CD4-positive, CD25-positive, alpha-beta regulatory T cell (primary cell): ENCODE data around the gene KRTAP1-5. TPM values are rescaled to one million over a fixed set of nuclear protein-coding genes. Genes with fewer than 3 reads are reported as not detected.

Experiments used
- ATAC-seq, 2 donors: fragments of 150-1000 bp; cut with Tn5 transposase; one replicate each; pipeline ENCODE4 v1.10.0; 2021; ENCODE audit warnings: low read depth in 2 of 2, moderate number of reproducible peaks in 2 of 2, moderate library complexity in 1 of 2
- DNase-seq, 3 donors: peaks; one replicate each; pipeline versions ENCODE4 v3.0.0 to v3.0.0-alpha.2; 2012 to 2022; ENCODE audit warnings: mixed read lengths in 1 of 3
- H3K27ac ChIP-seq: one replicate; pipeline ENCODE4 v1.7.0; 2013; ENCODE audit warnings: mild to moderate bottlenecking, low read length; ENCODE audit not compliant: insufficient read depth, poor library complexity, severe bottlenecking
- H3K27me3 ChIP-seq: one replicate; pipeline ENCODE4 v1.7.0; 2013; ENCODE audit warnings: low read length; ENCODE audit not compliant: control insufficient read depth, insufficient read depth
- H3K36me3 ChIP-seq: one replicate; pipeline ENCODE4 v1.7.0; 2013; ENCODE audit warnings: mild to moderate bottlenecking, low read length, moderate library complexity; ENCODE audit not compliant: control insufficient read depth, insufficient read depth
- H3K4me1 ChIP-seq: 2 replicates; pipeline ENCODE4 v1.7.0; 2013; ENCODE audit warnings: mild to moderate bottlenecking, low read length; ENCODE audit not compliant: insufficient read depth, control insufficient read depth, poor library complexity, severe bottlenecking
- H3K4me3 ChIP-seq: one replicate; pipeline ENCODE4 v1.7.0; 2013; ENCODE audit warnings: low read depth, mild to moderate bottlenecking, low read length, moderate library complexity
- H3K9me3 ChIP-seq, 2 experiments: 1 replicate in 1 of 2; 2 replicates in 1 of 2; pipeline ENCODE4 v1.7.0; 2013; ENCODE audit warnings: low read length in 2 of 2, mild to moderate bottlenecking in 1 of 2, moderate library complexity in 1 of 2; ENCODE audit not compliant: control insufficient read depth in 2 of 2
- H3K27ac Mint-ChIP-seq, 3 donors: one replicate each; pipeline ENCODE4 v1.8.0; 2020 to 2022; ENCODE audit warnings: mild to moderate bottlenecking in 3 of 3, mixed read lengths in 3 of 3, moderate library complexity in 2 of 3
- H3K27me3 Mint-ChIP-seq: one replicate; pipeline ENCODE4 v1.8.0; 2022; ENCODE audit warnings: mild to moderate bottlenecking, mixed read lengths
- H3K36me3 Mint-ChIP-seq: one replicate; pipeline ENCODE4 v1.8.0; 2020; ENCODE audit warnings: mixed read lengths
- H3K4me1 Mint-ChIP-seq, 4 donors: one replicate each; pipeline ENCODE4 v1.8.0; 2020 to 2022; ENCODE audit warnings: mixed read lengths in 4 of 4, mild to moderate bottlenecking in 1 of 4
- H3K4me3 Mint-ChIP-seq, 4 donors: one replicate each; pipeline ENCODE4 v1.8.0; 2020 to 2022; ENCODE audit warnings: mild to moderate bottlenecking in 4 of 4, mixed read lengths in 4 of 4, moderate library complexity in 3 of 4
- H3K9me3 Mint-ChIP-seq, 7 donors: one replicate each; pipeline ENCODE4 v1.8.0; 2020 to 2022; ENCODE audit warnings: mixed read lengths in 7 of 7, mild to moderate bottlenecking in 3 of 7, moderate library complexity in 2 of 7
- polyA plus RNA-seq, 4 donors: library from polyadenylated mRNA; unstranded; fragments of 300-500 nt; fragmentation: Illumina TruSeq; gene quantifications; one replicate each; pipeline ENCODE4 v1.2.3, GENCODE V29; 2021
- total RNA-seq: library from RNA; stranded (reverse); gene quantifications from one replicate; pipeline ENCODE4 v1.2.3, GENCODE V29; 2022

Gene KRTAP1-5
- total and polyA plus RNA-seq, 5 donors from 2014 or later = not detected

- Mint-ChIP-seq H3K4me3 (no peak overlapping the region), H3K27me3 (peaks cover 12% of the 10 kb centered on the region), H3K4me1 (no peaks in the 10 kb centered on the region), H3K36me3 (no peaks in the 10 kb centered on the region), H3K27ac (no peak overlapping the region), H3K9me3 (peaks cover 0 to under 1% (median 0%) of the 10 kb centered on the region in 7 donors)
- H3K4me1 ChIP-seq = no peaks in the 10 kb centered on the region
- H3K36me3 ChIP-seq = no peaks in the 10 kb centered on the region
- no peak overlapping the region for H3K4me3 ChIP-seq
- no peak for ATAC-seq
- peaks cover 16% of the 10 kb centered on the region for H3K27me3 ChIP-seq
- no peak overlapping the region for H3K27ac ChIP-seq
- no peak for DNase-seq
- no peaks in the 10 kb centered on the region for H3K9me3 ChIP-seq
These were observed 7.6 kb downstream of the KRTAP1-5 start for GRCh38 chr17:41019415-41019814.

- ATAC-seq = no peak
- H3K27me3 ChIP-seq = peaks cover 15% of the 10 kb centered on the region
- H3K4me1 ChIP-seq = no peaks in the 10 kb centered on the region
- no peaks in the 10 kb centered on the region for H3K9me3 ChIP-seq
- H3K4me1 Mint-ChIP-seq = no peaks in the 10 kb centered on the region
- no peaks in the 10 kb centered on the region for H3K36me3 Mint-ChIP-seq
- H3K4me3 ChIP-seq = no peak overlapping the region
- no peak overlapping the region for H3K27ac Mint-ChIP-seq
- no peaks in the 10 kb centered on the region for H3K9me3 Mint-ChIP-seq
- no peak for DNase-seq
- H3K4me3 Mint-ChIP-seq = no peak overlapping the region
- no peak overlapping the region for H3K27ac ChIP-seq
- no peaks in the 10 kb centered on the region for H3K36me3 ChIP-seq
- peaks cover 12% of the 10 kb centered on the region for H3K27me3 Mint-ChIP-seq
These were observed 8.5 kb downstream of the KRTAP1-5 start for GRCh38 chr17:41018541-41018940.

GRCh38 chr17:41016578-41017215 is 10.3 kb downstream of the KRTAP1-5 start:
- no peak for DNase-seq
- Mint-ChIP-seq H3K4me1 (no peaks in the 10 kb centered on the region), H3K9me3 (no peaks in the 10 kb centered on the region), H3K4me3 (no peak overlapping the region), H3K36me3 (no peaks in the 10 kb centered on the region), H3K27me3 (peaks cover 16% of the 10 kb centered on the region), H3K27ac (no peak overlapping the region)
- ATAC-seq = no peak
- Histone ChIP-seq H3K27me3 (peaks cover 15% of the 10 kb centered on the region), H3K4me3 (no peak overlapping the region), H3K27ac (no peak overlapping the region), H3K9me3 (no peaks in the 10 kb centered on the region), H3K4me1 (no peaks in the 10 kb centered on the region), H3K36me3 (no peaks in the 10 kb centered on the region)

- no peaks in the 10 kb centered on the region for H3K9me3 ChIP-seq
- H3K4me3 ChIP-seq = no peak overlapping the region
- H3K9me3 Mint-ChIP-seq = no peaks in the 10 kb centered on the region
- no peaks in the 10 kb centered on the region for H3K4me1 ChIP-seq
- ATAC-seq (no peak), DNase-seq (no peak)
- no peak overlapping the region for H3K27ac Mint-ChIP-seq
- peaks cover 13% of the 10 kb centered on the region for H3K27me3 ChIP-seq
- H3K4me1 Mint-ChIP-seq = no peaks in the 10 kb centered on the region
- H3K27ac ChIP-seq = no peak overlapping the region
- no peak overlapping the region for H3K4me3 Mint-ChIP-seq
- H3K36me3 ChIP-seq = no peaks in the 10 kb centered on the region
- H3K27me3 Mint-ChIP-seq = peaks cover 24% of the 10 kb centered on the region
- no peaks in the 10 kb centered on the region for H3K36me3 Mint-ChIP-seq
These were observed 11.6 kb downstream of the KRTAP1-5 start for GRCh38 chr17:41015454-41015853.

- no peak for ATAC-seq
- H3K9me3 Mint-ChIP-seq = no peaks in the 10 kb centered on the region
- peaks cover 23% of the 10 kb centered on the region for H3K27me3 Mint-ChIP-seq
- no peak overlapping the region for H3K4me3 Mint-ChIP-seq
- no peaks in the 10 kb centered on the region for H3K36me3 ChIP-seq
- H3K9me3 ChIP-seq = no peaks in the 10 kb centered on the region
- peaks cover 9% of the 10 kb centered on the region for H3K27me3 ChIP-seq
- no peaks in the 10 kb centered on the region for H3K4me1 Mint-ChIP-seq
- no peak overlapping the region for H3K4me3 ChIP-seq
- no peak overlapping the region for H3K27ac Mint-ChIP-seq
- no peak for DNase-seq
- H3K27ac ChIP-seq = no peak overlapping the region
- no peaks in the 10 kb centered on the region for H3K36me3 Mint-ChIP-seq
- no peaks in the 10 kb centered on the region for H3K4me1 ChIP-seq
These were observed 13.4 kb downstream of the KRTAP1-5 start for GRCh38 chr17:41013606-41014005.

GRCh38 chr17:41013181-41013580 is 13.8 kb downstream of the KRTAP1-5 start:
- ATAC-seq (no peak), DNase-seq (no peak)
- Histone ChIP-seq H3K4me3 (no peak overlapping the region), H3K36me3 (no peaks in the 10 kb centered on the region), H3K9me3 (no peaks in the 10 kb centered on the region), H3K27ac (no peak overlapping the region), H3K4me1 (no peaks in the 10 kb centered on the region), H3K27me3 (peaks cover 6% of the 10 kb centered on the region)
- Mint-ChIP-seq H3K9me3 (no peaks in the 10 kb centered on the region), H3K4me1 (no peaks in the 10 kb centered on the region), H3K27ac (no peak overlapping the region), H3K4me3 (no peak overlapping the region), H3K36me3 (no peaks in the 10 kb centered on the region), H3K27me3 (peaks cover 27% of the 10 kb centered on the region)

GRCh38 chr17:41012326-41013120 is 14.5 kb downstream of the KRTAP1-5 start:
- DNase-seq = no peak
- ATAC-seq = no peak
- H3K27me3 Mint-ChIP-seq = peaks cover 25% of the 10 kb centered on the region
- H3K4me1 Mint-ChIP-seq = no peaks in the 10 kb centered on the region
- H3K4me3 Mint-ChIP-seq = no peak overlapping the region
- H3K4me3 ChIP-seq = no peak overlapping the region
- H3K27ac ChIP-seq = no peak overlapping the region
- no peak overlapping the region for H3K27ac Mint-ChIP-seq
- no peaks in the 10 kb centered on the region for H3K36me3 Mint-ChIP-seq
- peaks cover 6% of the 10 kb centered on the region for H3K27me3 ChIP-seq
- no peaks in the 10 kb centered on the region for H3K9me3 ChIP-seq
- no peaks in the 10 kb centered on the region for H3K36me3 ChIP-seq
- no peaks in the 10 kb centered on the region for H3K9me3 Mint-ChIP-seq
- H3K4me1 ChIP-seq = no peaks in the 10 kb centered on the region

GRCh38 chr17:41010441-41010840 is 16.6 kb downstream of the KRTAP1-5 start:
- H3K4me1 Mint-ChIP-seq = no peaks in the 10 kb centered on the region
- no peaks in the 10 kb centered on the region for H3K36me3 ChIP-seq
- H3K9me3 Mint-ChIP-seq = no peaks in the 10 kb centered on the region
- H3K4me3 Mint-ChIP-seq = no peak overlapping the region
- no peak overlapping the region for H3K27ac Mint-ChIP-seq
- DNase-seq = no peak
- ATAC-seq = no peak
- peaks cover 29% of the 10 kb centered on the region for H3K27me3 Mint-ChIP-seq
- H3K27me3 ChIP-seq = peaks cover 5% of the 10 kb centered on the region
- no peak overlapping the region for H3K4me3 ChIP-seq
- H3K27ac ChIP-seq = no peak overlapping the region
- no peaks in the 10 kb centered on the region for H3K4me1 ChIP-seq
- H3K36me3 Mint-ChIP-seq = no peaks in the 10 kb centered on the region
- no peaks in the 10 kb centered on the region for H3K9me3 ChIP-seq
